Right atrium auricular region (tissue), 2 donors: Measurements from ENCODE around the gene PPP1R14C. TPM values are rescaled to one million over a fixed set of nuclear protein-coding genes. Genes with fewer than 3 reads are reported as not detected.

ENCODE experiments used
- DNase-seq: peaks from one replicate; pipeline ENCODE4 v3.0.0-alpha.2; 2019; ENCODE audit warnings: low spot score
- H3K27ac ChIP-seq, 2 donors: fragments of 200-600 bp; sonication (generic); 1 replicate in 1 of 2; 2 replicates in 1 of 2; pipeline ENCODE4 v1.5.1; 2016 to 2019
- H3K27me3 ChIP-seq, 2 donors: fragments of 200-600 bp; sonication (generic); one replicate each; pipeline versions ENCODE4 v1.5.1 to v1.6.0; 2017 to 2019
- H3K36me3 ChIP-seq: fragments of 200-600 bp; sonication (generic); one replicate; pipeline ENCODE4 v1.5.1; 2016
- H3K4me1 ChIP-seq, 2 donors: fragments of 200-600 bp; sonication (generic); one replicate each; pipeline versions ENCODE4 v1.5.1 to v1.6.0; 2017 to 2019
- H3K4me3 ChIP-seq, 2 donors: fragments of 200-600 bp; sonication (generic); 1 replicate in 1 of 2; 2 replicates in 1 of 2; pipeline ENCODE4 v1.5.1; 2017 to 2019; ENCODE audit warnings: mild to moderate bottlenecking in 1 of 2, moderate library complexity in 1 of 2
- H3K9me3 ChIP-seq, 2 donors: fragments of 200-600 bp; sonication (generic); one replicate each; pipeline ENCODE4 v1.5.1; 2019
- total RNA-seq, 2 donors: library from RNA; depleted of rRNA; stranded (reverse); fragments of >200 nt; gene quantifications; one replicate each; pipeline ENCODE4 v1.1.0, GENCODE V29; 2016
- TF ChIP-seq, protein P1 (sequence below), 2 donors: fragments of 200-600 bp; sonication (generic); IDR thresholded peaks; one replicate each; pipeline ENCODE4 v1.5.1; 2019; ENCODE audit warnings: antibody characterized with exemption in 2 of 2

Gene PPP1R14C
- total RNA-seq, 2 donors from 2014 or later: 85.4 to 130 TPM

DNA sequence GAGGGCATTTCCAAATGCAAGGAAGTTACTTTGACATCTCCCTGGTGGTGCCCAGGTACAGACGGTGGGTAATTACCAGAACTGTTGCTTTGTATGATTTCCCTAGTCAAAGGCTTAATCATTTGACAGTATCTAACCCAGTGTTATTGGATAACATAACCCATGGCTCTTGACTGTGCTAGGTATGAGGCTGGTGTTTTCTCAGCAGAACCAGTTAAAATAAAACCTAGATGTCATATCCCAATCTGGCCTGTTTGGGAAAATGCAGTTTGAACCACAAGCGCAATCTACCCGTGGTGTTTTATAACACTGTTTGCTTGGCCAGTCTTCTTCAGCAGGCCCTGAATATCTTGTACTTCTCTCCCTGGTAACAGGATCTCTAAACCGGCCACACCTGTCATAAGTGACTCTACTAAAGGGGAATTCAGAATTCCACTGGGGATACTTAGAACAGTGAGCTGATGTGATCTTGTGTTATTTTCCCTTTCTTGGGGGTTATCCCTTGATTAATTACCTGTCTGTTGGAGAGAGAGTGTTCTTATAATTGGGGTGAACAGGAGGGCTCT is 32.8 kb downstream of the PPP1R14C start:
- Histone ChIP-seq H3K27ac (peak overlapping the region; percentile 79 to 93), H3K27me3 (no peaks in the 10 kb centered on the region), H3K36me3 (no peaks in the 10 kb centered on the region), H3K4me3 (no peak overlapping the region), H3K9me3 (no peaks in the 10 kb centered on the region), H3K4me1 (peaks cover 0 to 31% of the 10 kb centered on the region in 2 donors)
- TF ChIP-seq, protein P1, sequence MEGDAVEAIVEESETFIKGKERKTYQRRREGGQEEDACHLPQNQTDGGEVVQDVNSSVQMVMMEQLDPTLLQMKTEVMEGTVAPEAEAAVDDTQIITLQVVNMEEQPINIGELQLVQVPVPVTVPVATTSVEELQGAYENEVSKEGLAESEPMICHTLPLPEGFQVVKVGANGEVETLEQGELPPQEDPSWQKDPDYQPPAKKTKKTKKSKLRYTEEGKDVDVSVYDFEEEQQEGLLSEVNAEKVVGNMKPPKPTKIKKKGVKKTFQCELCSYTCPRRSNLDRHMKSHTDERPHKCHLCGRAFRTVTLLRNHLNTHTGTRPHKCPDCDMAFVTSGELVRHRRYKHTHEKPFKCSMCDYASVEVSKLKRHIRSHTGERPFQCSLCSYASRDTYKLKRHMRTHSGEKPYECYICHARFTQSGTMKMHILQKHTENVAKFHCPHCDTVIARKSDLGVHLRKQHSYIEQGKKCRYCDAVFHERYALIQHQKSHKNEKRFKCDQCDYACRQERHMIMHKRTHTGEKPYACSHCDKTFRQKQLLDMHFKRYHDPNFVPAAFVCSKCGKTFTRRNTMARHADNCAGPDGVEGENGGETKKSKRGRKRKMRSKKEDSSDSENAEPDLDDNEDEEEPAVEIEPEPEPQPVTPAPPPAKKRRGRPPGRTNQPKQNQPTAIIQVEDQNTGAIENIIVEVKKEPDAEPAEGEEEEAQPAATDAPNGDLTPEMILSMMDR (IDR thresholded peaks at IDR 0.05): no peak
- no peak for DNase-seq

DNA sequence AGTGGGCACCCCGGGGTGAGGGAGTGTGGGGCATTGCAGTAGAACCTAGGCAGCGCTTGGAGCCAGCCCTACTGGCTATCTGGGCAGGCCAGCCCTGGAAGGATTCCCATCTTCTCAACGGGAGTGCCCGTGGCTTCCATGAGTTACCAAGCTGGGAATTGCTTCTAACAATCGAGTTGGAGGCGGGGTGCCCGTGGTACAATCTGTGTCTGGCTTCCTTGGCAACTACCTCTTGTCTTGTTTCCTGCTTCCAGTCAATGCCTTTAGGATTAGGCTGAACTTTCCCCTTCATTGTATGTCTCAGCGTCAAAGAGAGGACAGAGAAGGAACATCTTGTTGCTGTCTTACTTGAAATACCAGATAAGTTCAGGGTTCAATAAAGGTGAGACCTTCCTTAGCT is 33.3 kb downstream of the PPP1R14C start:
- TF ChIP-seq, protein P1 (IDR thresholded peaks at IDR 0.05): no peak
- no peaks in the 10 kb centered on the region for H3K9me3 ChIP-seq
- H3K4me1 ChIP-seq: peaks cover 0 to 33% of the 10 kb centered on the region in 2 donors
- H3K27me3 ChIP-seq: no peaks in the 10 kb centered on the region
- peak overlapping the region; percentile 79 to 93 for H3K27ac ChIP-seq
- peak overlapping the region in 1 of 2 donors; percentile 12 for H3K4me3 ChIP-seq
- no peak for DNase-seq
- H3K36me3 ChIP-seq: no peaks in the 10 kb centered on the region

DNA sequence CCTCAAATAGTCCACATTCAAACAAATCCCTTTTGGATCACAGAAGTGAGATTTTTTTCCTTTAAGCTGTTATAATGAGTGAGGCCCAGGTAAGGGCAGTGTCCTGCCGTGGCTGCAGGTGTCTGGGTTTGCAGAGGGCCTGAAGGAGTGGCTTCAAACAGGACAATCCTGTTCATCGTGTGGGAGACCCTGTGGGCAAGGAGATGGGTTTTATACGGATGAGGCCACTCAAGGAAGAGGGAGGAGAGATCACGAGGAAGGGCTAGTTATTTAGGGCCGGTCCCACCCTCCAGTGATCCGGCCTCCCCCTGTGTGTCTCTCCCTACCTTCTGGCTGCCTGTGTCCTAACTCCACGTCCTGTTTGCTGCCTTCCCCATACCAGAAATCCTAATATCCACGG is 33.8 kb downstream of the PPP1R14C start:
- Histone ChIP-seq H3K4me3 (peak overlapping the region; percentile 12), H3K27ac (peak overlapping the region; percentile 79 to 93), H3K9me3 (no peaks in the 10 kb centered on the region), H3K36me3 (no peaks in the 10 kb centered on the region), H3K4me1 (peaks cover 0 to 31% of the 10 kb centered on the region in 2 donors), H3K27me3 (no peaks in the 10 kb centered on the region)
- no peak for DNase-seq
- TF ChIP-seq, protein P1 (IDR thresholded peaks at IDR 0.05): no peak

DNA sequence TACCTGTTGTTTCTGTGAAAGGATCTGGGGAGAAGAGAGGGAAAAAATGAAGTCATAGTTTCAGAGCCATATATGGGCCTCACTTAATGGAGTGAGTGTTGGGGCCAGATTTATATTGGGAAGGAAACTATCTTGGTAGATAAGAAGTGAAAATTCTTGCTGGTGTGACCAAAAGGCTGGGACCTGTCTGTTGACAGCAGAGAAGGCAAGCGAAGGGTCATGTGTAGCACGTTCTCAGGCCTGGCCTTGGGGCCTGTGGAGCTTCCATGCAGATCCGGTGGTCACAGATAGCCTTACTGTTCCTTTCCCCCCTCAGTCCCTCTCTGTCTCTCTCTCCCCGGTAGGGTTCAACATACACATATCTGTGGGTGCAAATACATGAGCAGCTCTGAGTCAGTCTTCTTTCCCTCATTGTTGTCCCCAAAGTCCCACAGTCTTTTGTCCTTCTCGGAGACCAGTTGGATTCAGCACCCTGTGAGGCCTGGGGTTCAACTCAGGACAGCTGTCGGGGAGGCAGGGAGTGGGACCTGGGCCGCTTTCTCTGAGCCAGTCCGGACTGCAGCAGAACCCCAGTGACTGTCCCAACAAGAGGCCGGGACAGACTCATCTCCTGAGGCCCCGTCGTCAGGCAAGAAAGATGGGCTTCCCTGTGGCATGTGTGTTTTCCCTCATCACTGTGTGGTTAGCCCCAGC is 34.6 kb downstream of the PPP1R14C start:
- H3K27me3 ChIP-seq: no peaks in the 10 kb centered on the region
- H3K4me3 ChIP-seq: peak overlapping the region; percentile 12
- H3K9me3 ChIP-seq: no peaks in the 10 kb centered on the region
- DNase-seq: no peak
- peak overlapping the region; percentile 79 to 93 for H3K27ac ChIP-seq
- TF ChIP-seq, protein P1 (IDR thresholded peaks at IDR 0.05): no peak
- no peaks in the 10 kb centered on the region for H3K36me3 ChIP-seq
- H3K4me1 ChIP-seq: peaks cover 0 to 31% of the 10 kb centered on the region in 2 donors

DNA sequence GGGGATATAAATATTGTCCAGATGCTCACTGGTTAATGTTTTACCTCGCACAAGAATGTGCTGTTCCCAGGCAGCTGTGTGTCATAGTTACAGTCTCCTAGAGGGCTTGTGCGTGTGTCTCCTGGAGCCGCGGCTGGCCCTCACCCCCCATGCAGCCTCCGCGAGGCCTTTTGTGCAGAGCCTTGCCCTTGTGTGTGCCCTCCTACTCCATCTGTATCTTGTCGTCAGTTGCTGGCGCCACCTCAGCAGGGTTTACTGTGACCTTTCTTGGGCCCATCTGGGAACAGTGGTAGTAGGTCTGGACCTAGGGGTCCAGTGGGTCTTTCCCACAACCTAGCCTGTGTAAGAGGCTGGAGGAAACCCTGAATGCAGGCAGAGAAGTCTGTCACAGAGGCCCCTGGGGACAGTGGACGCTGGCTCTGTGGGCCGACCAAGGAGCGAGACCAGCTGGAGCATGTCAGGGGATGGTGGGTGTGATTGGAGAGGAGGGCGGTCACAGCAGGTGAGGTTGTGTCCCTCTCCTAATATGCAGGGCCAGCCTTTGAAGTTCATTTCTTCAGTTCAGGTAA is 35.2 kb downstream of the PPP1R14C start:
- Histone ChIP-seq H3K4me1 (peaks cover 0 to 31% of the 10 kb centered on the region in 2 donors), H3K9me3 (no peaks in the 10 kb centered on the region), H3K27me3 (no peaks in the 10 kb centered on the region), H3K27ac (peak overlapping the region; percentile 79 to 93), H3K36me3 (no peaks in the 10 kb centered on the region), H3K4me3 (no peak overlapping the region)
- TF ChIP-seq, protein P1 (IDR thresholded peaks at IDR 0.05): no peak
- no peak for DNase-seq
